ENCODE results near the gene ZNF648.

GRCh38 chr1:182041615-182042014, 19.9 kb downstream of the ZNF648 start:
- TF ChIP-seq EZH2phosphoT487 (conservative IDR thresholded peaks at IDR 0.05; ENCODE audit: low read length) (no peak), CTCF (IDR thresholded peaks at IDR 0.05; ENCODE audit: insufficient read depth, low read length, poor library complexity, severe bottlenecking) (no peak)

Measured in SU-DHL-6 (cell line).